ENCODE data around the gene DCTN3.

Gene DCTN3

DNA sequence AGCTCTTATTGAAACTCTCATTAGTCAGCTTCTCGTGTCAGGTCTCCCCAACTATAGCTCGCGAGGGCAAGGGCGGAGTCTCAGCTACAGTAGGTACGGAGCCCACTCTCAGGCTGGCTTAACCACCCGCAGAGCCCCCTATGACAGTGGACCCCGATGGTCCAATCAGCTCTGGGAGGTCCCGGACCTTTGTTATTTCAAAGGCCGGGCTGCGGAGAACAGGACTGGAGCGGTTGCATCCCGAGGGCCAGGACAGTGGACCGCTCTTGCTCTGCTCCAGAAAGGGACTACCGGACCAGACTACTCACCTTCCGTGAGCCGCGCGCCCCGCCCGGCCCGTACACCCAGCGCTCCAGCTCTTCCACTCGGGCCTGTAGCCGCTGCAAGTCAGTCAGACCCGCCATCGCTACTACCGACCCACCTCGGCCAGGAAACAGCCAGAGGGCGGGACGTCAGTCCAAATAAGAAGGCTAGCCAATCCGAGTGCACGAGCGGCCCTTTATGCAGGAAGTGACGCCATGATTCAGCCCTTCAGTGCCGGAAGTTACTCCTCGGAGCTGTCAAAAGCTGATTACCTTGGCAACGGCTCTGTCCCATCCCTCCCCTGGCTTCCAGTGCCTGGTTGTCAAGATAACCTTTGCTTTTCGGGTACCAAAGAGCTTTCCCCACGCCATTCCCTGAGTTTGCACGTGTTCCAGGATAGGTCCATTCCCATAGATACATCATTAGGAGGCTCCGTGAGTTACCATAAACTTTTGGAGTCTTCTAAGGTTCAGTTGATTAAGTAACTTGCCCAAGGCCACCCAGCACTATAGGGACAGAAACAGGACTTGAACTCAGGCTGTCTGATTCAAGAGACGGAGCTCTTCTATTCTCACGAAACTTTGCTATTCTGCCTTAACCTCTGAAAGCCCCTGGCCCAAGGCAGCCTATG lies at the start of gene DCTN3:
TSS of gene DCTN3 (minus strand) at position 435 of the 934 bp plus-strand sequence. CDS start at position 404, 31 bp downstream.
- peak; percentile 49 to 98 (median 90) for DNase-seq

DNA sequence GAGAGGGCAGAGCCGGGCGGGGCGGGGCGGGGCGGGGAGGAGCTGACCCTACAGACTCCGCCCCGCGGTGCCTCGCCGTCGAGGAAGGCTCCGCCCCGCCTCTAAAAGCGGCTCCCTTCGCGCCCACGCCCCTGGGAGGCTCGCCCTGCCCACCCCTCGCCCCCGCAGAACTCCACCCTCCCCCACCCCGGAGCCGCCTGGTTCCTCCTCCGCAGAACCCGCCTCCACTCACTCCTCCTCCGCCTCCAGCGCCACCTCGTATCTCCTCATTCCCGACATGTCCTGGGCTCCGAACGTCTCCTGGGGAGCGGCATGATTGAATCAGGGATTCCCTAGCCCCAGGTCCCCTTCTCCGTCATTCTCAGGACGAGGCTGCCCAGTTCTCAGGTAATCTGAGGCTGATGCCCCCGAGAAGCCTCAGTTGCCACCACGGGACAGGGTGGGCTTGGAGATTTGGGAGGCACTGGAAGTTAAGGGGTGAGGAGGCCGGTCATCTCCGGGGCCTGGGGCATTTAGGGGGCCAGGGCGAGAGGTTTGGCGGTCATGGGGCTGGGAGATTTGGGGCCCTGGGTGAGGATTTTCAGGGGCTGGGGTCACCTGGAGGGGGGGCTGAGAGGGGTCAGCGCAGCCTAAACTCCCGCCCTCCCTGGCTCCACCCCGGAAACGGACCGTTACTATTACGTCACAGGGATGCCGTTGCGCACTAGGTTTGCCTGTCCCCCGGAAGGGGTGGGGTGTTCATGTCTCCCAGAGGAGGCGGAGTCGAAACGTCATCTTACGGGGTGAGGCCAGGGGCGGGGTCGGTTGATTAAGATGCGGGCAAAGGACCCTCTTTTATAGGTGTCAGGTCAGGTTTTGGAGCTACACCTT lies 45.3 kb upstream of the DCTN3 start:
- DNase-seq, result peak; percentile 62 to 98 (median 90)

DNA sequence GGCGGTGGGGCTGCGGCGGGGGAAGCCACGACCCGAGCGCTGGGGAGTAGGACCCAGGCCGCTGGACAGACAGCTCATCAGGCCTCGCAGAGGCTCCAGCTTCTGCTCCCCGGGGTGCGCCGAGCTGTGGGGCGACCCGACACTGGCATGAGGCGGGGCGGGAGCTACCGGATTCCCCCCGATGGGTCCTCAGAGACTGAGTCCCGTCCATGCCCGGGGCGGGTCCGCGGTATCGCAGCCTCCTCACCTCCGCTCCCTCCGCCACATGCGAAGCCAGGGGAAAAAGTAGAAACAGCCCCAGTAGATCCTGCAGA lies 44.7 kb upstream of the DCTN3 start:
- no peak for DNase-seq

DNA sequence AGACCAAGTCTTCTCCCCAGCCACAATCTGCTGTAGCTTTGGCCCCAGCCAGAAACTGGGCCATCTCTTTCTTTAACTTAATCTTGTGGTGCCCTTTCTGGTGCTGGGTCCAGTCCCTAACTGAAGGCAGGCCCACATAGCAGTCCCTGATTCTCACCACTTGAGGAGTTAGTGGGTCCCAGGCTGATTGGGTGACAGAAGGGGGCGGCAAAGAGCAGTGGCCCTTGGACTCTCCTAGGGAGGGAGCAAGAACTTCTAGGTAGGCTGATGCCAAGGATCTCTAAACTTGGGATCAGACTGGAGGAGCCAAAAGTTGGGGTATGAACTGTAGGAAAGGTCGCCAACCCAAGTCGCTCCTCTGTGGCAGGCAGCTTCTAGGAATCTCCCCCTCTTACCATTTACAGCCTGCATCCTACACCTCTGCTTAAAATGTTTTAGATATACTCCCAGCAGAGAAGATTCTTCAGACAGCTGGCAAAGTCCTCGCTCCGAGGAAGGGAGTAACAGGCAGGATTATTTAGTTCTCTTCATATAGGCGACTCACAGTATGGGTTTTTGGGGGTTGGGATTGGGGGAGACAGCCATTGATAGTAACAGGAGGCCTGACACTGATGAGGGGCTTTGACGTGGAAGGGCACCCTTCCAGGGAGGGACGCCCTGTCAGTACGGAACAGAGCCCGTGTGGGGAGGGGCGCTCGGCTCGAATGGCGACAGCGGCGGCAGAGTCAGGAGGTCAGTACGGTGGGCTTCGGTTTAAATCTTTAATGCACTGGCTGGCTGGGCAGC lies 44.2 kb upstream of the DCTN3 start:
- peak in 51 of 56 donors; percentile 7 to 86 (median 53) for DNase-seq

DNA sequence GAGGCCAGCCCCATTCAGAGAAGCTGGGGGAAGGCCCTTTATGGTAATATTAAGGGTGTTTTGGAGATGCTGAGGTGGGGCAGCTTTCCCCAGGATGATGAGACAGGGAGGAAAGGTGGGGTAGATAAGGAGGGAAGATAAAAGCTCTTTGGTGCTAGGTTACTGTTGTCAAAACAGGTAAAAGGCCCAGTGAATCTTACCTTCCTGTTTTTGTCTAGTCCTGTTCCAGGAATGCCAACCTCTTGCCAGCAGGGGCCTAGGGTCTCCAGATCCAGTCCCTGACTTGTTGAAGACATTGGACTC lies 43.0 kb upstream of the DCTN3 start:
- no peak for DNase-seq

DNA sequence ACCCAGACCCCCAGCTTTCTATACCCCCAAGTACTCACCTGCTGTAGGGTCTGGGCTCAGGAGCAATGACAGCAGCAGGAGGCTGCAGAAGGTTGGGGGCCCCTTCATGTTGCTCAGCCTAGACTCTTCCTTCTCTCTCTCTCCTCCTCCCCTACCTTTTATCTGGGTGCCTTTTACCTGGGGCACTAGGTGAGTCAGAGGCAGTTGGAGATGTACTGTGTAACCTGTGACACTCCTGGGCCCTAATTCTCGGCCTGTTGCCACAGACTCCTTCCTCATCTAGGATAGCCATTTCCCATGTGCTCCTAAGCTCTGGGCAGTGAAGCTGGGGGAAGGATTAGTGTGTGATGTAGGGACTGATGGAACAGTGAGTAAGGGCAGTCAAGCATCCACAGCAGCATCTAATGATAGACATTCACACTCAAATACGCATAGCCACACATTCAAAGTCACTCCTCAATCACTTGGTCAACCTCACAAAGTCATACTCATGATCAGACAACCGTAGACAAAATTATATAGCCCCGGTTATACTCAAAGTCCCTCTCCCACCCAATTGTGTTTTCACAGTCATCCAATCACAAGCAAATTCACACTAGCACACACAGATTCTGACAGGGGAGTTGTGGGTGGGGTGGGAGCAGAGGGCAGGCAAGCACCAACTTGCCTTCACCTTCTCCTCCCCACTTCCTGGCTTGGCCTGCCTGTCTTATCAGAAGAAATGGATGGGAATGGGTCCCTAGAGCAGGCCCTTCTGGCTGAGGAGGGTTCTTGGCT lies 42.4 kb upstream of the DCTN3 start, which contains the start of gene CCL27:
TSS of gene CCL27 (minus strand) at position 132 of the 777 bp plus-strand sequence. CDS start at position 108, 24 bp downstream.
- no peak for DNase-seq

DNA sequence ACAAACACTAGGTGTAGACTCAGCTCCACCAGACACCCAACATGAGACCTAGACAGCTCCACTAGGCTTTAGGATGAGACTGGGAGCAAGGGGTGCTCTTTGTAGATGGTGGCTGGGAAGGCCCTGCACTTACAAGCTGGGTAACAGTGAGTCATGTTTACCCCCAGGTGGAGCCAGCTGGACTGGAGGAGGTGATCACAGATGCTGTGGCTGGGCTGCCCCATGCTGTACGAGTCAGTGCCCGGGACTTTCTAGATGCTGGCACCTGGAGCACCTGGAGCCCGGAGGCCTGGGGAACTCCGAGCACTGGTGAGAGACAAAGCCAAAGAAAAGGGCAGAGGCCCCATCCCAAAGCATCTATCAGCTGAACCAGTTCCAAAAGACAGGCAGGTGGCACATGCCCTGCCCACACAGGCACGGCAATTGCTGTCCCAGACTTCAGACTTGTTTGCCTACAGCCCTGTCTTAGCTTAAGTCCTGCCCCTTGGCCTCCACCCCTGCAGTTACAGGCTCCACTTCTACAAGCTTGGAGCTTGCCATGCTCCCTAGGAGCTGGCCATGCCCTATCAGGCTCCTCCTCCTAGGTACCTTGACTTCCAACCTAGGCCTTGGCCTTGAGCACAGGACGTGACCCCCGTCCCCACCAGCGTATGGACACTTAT lies 39.4 kb upstream of the DCTN3 start:
- DNase-seq, result no peak

DNA sequence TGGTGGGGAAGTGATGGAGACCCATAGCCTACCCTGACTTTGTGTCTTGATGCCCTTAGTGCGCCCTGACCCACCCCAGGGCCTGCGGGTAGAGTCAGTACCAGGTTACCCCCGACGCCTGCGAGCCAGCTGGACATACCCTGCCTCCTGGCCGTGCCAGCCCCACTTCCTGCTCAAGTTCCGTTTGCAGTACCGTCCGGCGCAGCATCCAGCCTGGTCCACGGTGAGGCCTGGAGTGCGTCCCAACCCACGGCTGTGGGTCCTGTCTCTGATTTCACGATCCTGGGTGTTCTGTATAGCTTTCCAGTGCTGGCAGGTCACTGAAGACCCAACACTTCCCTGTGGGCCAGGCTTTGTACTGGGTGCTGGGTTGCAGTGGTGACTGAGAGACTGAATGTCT lies 38.2 kb upstream of the DCTN3 start:
- no peak for DNase-seq

DNA sequence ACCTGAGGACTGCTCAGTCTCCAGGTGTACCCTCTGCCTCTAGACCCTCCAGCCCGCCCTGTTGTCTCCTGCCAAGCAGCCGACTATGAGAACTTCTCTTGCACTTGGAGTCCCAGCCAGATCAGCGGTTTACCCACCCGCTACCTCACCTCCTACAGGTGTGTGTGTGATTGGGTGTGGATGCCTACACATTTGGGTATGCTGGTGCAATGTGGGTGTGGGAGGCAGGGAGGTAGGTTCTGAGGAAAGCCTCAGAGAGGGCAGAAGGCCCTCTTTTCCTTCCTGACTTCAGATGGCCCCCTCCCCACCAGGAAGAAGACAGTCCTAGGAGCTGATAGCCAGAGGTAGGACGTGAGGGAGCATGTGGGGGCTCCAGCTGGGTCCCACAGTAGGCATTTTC lies 36.7 kb upstream of the DCTN3 start:
- peak in 6 of 56 donors; percentile 2 to 15 (median 10) for DNase-seq

DNA sequence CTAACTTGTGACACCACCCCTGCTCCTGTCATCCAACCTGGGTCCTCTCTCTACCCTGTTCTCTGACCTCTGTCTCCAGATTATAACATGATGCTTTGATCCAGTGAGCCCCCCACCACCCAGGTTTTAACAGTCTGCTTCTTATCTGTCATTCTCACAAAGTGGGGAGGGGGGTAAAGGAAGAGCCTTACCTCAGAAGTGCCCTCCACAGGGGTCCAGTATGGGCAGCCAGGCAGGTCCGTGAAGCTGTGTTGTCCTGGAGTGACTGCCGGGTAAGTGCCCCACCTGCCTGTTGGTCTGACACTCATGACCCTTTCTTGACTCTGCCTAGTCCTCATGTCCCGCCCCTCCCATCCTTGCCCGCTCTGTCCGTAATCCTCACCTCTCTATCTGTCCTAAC lies 35.1 kb upstream of the DCTN3 start:
- no peak for DNase-seq

DNA sequence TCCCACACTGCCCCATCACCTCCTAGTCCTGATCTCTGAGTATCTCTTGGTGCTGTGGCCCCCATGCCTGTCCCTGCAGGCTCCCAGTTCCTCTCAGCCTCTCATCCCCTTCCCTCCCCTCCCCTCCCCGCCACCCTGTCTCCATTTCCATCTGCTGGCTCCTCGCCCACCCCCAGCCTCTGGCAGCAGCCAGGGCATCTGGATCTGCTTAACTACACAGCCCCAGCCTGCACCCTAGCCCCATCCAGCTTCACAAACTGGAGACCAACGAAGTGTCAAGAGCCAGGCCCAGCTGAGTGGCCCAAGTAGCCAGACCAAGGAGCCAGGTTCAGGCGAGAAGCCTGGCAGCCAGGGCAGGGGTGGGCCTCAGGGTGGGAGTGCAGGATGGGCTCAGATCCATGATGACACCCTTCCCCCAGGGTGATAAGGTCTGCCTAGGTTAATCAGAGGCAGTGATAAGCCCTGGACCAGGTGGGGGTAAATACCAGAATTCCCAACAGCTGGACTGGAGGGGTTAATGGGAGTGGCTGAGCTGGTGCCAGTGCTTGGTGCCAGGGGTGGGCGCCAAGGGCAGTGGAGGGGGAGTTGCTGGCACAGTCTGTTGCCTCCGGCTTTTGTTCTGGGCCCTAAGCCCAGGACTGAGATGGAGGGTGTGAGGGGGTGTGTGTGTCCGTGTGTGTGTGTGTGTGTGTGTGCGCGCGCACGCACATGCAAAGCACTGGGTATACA lies 34.2 kb upstream of the DCTN3 start:
- DNase-seq, result peak in 53 of 56 donors; percentile 23 to 86 (median 68)

DNA sequence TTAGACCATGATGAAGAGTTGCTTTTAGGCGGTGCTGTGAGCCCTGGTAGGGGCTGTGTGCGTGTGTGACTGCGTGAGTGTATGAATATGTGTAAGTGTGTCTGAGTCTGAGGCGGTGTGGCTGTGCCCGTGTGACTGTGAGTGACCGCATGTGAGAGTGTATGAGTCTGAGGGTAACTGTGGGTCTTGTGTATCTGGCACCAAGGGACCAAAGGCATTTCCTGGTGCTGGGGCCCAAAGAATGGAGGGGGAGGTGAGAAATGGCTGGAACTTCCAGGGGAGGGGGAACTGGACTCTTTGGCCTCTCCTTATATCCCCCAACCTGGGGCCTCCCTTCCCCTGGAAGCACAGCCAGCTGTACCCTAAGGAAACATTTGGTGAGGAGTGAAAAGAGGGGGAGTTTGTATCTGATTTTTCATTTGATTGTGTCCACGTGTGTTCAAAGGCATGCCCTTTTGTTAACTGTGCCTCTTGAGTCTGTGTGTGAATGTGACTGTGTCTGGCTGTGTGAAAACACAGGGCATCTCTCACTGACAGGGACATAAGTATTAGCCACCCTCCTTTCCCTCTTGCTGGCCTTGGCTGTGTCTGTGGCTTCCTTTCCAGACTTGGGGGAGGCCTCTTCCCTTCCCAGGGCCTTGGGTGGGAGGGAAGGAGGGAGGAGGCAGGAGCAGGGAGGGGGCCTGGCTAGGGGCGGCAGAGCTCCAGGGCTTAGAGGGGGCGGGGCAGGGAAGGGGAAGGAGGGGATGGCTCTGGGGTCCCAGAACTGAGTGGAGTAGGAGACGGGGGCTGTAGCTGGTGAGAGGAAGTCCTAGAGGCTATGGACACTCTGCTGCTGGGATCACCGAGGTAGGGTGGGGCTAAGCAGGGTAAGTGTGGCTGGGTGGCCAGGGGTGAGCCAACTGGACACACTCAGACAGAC lies 33.1 kb upstream of the DCTN3 start:
- peak in 6 of 56 donors; percentile 5 to 28 (median 11) for DNase-seq

DNA sequence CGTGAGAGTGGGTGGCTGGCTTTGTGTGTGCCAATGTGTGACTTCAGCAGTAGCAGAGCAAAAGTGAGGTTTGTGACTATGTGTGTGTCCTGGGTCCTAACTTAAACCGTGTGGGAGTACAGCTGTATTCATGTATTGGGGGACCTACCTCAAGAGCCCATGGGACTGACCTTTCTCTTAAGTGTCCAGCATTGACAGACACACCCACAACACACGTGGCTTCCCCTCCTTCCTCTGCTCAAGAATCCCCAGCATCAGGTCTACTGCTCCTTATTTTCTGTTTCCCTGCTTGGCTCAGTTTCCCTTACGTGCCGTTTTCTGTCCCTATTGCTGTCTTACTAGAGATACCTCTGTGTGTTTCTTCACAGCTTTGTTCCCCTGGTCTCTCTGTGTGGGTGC lies 32.3 kb upstream of the DCTN3 start:
- DNase-seq, result peak in 1 of 56 donors; percentile 13

DNA sequence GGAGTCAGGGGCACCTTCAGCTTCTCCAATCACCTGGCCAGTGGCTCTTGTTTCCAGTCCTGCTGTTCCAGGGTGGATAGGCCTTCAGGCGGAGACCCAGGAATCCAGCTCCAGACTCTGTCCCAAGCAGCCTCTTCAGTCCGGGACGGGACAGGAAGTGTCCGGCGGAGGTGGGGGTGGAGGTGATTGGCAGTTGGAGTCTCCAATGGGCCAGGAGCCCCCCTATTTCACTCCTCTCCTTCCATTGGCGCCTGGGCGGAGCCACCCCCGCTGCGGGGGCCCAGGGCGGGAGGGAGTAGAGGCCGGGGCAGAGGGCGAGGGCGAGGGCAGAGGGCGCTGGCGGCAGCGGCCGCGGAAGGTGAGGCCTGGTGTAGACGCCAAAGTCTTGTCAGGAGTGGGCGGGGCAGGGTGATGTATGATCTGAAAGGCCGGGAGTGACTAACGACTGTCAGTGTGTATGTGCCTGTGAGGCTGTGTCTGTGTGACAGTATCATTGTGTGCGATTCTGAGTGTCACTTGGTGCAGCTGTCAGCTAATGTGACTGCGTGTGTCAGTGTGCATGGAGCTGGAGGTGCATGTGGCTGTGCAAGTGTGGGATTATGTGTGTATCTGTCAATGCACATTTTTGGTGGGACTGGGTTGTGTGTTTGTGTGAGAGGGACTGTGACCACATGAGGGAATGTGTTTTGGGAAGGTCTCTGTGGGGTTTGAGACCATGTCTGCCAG lies 31.7 kb upstream of the DCTN3 start, which contains the start of gene IL11RA:
TSS of gene IL11RA (plus strand) at position 310 of the 726 bp plus-strand sequence. CDS start 3,033 bp downstream, outside the sequence.
- DNase-seq, result peak in 55 of 56 donors; percentile 27 to 91 (median 81)

DNA sequence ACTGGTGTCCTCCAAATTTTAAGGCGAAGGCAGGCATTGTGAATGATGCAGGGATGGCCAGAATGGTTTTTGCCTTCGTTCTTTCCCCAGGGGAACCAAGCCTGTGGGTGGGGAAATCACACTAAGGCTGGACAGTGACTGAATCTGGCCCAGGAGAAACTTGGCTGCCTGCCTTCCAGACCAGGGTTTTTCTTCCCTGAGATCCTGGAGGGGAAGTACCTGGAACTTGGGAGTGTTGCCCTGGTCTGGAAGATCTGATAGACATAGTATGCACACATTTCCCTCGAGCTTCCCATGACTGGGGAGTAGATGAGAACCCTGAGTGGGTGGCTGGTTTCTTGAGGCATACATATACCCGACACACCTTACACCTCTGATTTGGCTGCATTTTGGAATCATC lies 31.0 kb upstream of the DCTN3 start:
- peak in 1 of 56 donors; percentile 10 for DNase-seq

DNA sequence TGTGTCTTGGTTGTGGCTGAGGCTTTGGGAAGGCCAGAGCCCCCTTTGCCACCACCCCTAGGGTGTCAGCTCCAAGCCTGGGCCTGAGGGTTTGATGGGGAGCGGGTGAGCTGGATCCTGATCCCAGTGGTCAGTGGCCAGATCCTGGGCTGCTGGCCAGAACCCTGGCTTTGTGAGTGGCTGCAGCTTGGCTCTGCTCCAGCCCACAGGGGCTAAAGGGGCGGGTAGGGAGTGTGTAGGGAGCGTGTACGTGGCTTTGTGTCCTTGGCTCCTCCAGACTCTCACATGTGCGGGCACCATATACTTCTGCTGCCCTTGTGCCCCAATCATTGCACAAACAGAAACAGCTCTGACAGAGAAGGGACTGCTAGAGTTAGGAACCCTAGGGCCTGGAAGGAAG lies 30.5 kb upstream of the DCTN3 start:
- DNase-seq, result peak in 28 of 56 donors; percentile 3 to 69 (median 28)

DNA sequence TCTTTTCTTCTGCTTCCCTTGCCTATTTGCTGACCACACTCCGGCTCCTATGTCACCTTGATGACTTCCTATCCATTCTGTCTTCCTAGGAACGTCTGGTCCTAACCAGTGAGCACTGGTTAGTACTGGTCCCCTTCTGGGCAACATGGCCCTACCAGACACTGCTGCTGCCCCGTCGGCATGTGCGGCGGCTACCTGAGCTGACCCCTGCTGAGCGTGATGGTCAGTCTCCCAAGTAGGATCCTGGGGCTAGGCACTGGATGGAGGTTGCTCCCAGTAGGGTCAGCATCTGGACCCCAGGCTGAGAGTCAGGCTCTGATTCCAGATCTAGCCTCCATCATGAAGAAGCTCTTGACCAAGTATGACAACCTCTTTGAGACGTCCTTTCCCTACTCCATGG lies 28.4 kb upstream of the DCTN3 start:
- no peak for DNase-seq

All from nucleus accumbens (tissue), 56 donors.